Measurements from ENCODE around the gene DDX25. TPM values are rescaled to one million over a fixed set of nuclear protein-coding genes. Genes with fewer than 3 reads are reported as not detected.

DDX25 gene
- total and polyA plus RNA-seq, 9 of the 15 experiments (the other 6 are each of a cell fraction or from before 2014, with no cell fraction given): not detected

GRCh38 chr11:125957618-125958332 lies 53.5 kb downstream of the DDX25 start (continued):
- TF ChIP-seq ARID3B (CRISPR knock-in tag; IDR thresholded peaks at IDR 0.05; ENCODE audit: borderline replicate concordance) (no peak), E2F3 (CRISPR knock-in tag; IDR thresholded peaks at IDR 0.05) (no peak), ZNF384 (IDR thresholded peaks at IDR 0.05; ENCODE audit: low read depth, low read length) (no peak), ESRRB (CRISPR knock-in tag; IDR thresholded peaks at IDR 0.05; ENCODE audit: borderline replicate concordance) (no peak), KAT8 (IDR thresholded peaks at IDR 0.05; ENCODE audit: low read depth) (no peak), SAFB (IDR thresholded peaks at IDR 0.05; ENCODE audit: borderline replicate concordance, low read depth, low read length) (no peak), NR4A1 (CRISPR knock-in tag; IDR thresholded peaks at IDR 0.05) (no peak), NR4A1 (tag; IDR thresholded peaks at IDR 0.05) (no peak), POLR2AphosphoS5 (IDR thresholded peaks at IDR 0.05; ENCODE audit: control insufficient read depth, insufficient read depth, low read depth, low read length) (no peak), ZNF592 (IDR thresholded peaks at IDR 0.05) (no peak), ZNF707 (CRISPR knock-in tag; conservative IDR thresholded peaks at IDR 0.05) (no peak)

All from K562 (cell line).